ENCODE measurements around the gene TCAP.
"Not testable (repeated sequence)": the region's sequence is repeated elsewhere in the genome, so short reads cannot be mapped to it uniquely, and the experiment has no call there.

The TCAP gene

DNA sequence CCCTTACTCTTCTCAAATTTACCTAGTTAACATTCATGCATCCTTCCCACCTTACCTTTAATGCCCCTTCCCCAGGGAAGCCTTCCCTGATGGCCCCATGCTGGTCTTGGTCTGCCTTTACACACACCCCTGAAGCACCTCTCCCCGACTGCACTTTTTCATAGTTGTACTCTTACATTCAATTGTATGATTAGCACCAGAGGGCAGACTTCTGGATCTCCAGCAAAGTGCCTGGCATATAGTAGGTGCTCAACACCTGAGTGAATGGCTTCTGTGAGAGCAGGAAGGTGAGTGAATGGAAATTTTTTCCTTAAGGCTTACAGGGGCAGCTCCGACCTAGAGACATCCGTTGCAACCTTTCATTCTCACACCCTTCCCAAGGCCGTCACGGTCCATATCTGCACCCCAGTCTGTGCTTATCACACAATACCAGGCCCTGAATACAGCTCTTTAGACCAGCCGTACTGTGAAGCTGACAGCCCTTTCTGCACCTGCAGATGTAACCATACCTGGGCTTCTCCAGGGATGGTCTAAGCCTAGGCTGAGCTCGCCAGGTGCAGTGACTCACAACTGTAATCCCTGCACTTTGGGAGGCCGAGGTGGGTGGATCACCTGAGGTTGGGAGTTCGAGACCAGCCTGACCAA, 18.3 kb downstream of the TCAP start:
- no peak for DNase-seq (ENCODE audit: low spot score)

DNA sequence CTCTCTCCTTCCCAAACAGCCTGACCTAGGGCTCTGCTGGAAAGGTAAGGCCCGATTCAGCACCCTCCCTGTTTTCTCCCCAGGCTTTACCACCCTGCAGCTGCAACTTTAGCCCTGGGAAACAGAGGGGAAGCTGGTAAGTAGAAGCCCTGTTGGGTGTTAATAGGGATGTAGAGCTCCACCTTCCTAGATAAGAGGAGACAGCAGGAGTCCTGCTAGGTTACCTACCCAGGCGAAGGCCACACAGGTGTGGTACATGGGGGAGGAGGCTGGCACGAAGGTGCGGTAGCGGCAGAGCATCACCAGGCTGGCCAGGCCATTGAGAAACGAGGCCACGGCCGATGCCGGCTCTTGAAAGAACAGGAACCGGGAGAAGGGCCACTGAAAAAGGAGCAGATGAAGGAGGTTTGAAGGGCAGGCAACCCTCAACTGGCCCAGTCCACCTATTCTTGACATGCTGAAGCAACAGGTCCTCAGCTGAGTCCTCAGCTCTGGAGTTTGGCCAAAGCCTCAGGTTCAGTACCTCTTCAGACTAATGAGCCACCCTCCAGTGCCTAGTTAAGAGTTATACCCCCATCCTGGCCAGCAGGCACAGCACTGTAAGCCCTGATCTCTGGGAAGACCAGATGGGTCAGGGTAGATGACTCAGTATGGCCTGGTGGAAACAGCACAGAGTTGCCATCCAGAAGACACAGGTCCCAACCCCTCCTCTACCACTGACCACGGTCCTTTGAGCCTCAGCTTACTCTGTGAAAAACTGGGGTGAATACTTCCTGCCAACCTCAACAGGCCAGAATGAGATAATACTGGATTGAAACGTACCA, 19.4 kb downstream of the TCAP start:
- no peak for DNase-seq (ENCODE audit: low spot score)

GRCh38 chr17:39687101-39687545, 22.0 kb downstream of the TCAP start:
- DNase-seq (ENCODE audit: low spot score) = no peak

GRCh38 chr17:39687546-39688474, 22.7 kb downstream of the TCAP start, which contains the start of gene PGAP3:
Gene PGAP3 (minus strand): TSS chr17:39688057. CDS start chr17:39688014, 43 bp downstream.
- DNase-seq (ENCODE audit: low spot score) = peak; percentile 93

- no peak for DNase-seq (ENCODE audit: low spot score)
These were observed 23.3 kb downstream of the TCAP start for GRCh38 chr17:39688475-39688835.

- no peak for DNase-seq (ENCODE audit: low spot score)
These were observed 23.8 kb downstream of the TCAP start for GRCh38 chr17:39688945-39689344.

- no peak for DNase-seq (ENCODE audit: low spot score)
These were observed 29.4 kb downstream of the TCAP start for GRCh38 chr17:39694593-39694992.

DNA sequence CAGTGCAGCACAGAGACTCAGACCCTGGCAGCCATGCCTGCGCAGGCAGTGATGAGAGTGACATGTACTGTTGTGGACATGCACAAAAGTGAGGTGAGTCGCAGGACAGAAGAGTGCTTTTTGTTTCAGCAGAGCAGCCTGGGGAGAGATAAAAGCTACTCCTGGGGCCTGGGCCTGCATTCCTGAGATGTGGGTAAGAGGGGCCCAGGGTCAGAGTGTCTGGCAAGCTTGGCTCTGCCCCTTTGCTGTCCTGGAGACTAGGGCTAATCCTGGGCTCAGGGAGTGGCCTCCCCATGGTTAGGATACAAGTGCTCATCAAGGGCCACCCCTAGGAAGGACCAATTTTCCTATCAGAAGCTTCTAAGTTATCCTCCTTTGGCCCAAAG, 29.9 kb downstream of the TCAP start:
- DNase-seq (ENCODE audit: low spot score) = no peak

GRCh38 chr17:39696731-39697130, 31.6 kb downstream of the TCAP start:
- no peak for DNase-seq (ENCODE audit: low spot score)

DNA sequence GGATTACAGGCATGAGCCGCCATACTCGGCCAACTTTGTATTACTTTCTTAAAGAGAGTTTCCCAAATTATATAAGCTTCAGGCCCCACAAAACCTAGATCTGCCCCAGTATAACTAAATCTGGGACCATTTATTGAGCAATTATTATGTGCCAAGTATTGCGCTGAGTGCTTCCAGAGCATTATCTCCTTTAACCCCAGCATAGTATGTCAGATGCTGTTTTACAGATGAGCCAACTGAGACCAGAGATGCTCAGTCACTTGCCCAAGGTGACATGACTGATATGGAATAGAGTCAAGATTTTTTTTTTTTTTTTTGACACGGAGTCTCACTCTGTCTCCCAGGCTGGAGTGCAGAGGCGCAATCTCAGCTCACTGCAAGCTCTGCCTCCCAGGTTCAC, 32.8 kb downstream of the TCAP start:
- DNase-seq (ENCODE audit: low spot score) = no peak

GRCh38 chr17:39699157-39699817, 34.1 kb downstream of the TCAP start:
- DNase-seq (ENCODE audit: low spot score) = not testable (repeated sequence)

GRCh38 chr17:39699818-39700147, 34.6 kb downstream of the TCAP start, which contains the start of gene ERBB2:
Gene ERBB2 (plus strand): TSS chr17:39700064. CDS start chr17:39700239, 175 bp downstream.
- DNase-seq (ENCODE audit: low spot score) = peak; percentile 85

DNA sequence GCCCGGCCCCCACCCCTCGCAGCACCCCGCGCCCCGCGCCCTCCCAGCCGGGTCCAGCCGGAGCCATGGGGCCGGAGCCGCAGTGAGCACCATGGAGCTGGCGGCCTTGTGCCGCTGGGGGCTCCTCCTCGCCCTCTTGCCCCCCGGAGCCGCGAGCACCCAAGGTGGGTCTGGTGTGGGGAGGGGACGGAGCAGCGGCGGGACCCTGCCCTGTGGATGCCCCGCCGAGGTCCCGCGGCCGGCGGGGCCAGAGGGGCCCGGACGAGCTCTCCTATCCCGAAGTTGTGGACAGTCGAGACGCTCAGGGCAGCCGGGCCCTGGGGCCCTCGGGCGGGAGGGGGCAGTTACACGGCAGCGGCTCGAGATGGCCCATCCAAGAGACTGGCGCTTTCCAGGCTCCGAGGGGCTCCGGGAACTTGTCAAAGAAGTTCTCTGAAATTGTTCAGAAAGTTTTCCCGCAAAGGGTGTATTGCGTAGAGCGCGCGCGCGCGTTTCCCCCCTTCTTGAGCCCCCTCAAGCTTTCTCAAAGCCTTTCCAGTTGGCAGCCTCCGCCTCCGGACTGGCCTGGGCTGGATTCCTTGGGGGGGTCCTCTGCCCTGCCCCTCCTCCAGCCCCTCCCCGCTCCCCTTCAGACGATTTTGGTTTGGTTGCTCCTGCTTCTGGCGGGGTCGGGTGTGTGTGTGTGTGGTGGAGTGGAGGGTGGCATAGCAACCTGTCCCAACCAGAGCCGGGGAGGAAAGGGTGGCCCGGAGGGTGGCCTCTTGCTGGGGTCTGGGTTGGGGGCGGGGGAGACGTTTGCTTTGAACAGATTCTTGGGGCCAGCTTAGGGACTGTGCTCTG, 35.2 kb downstream of the TCAP start:
- DNase-seq (ENCODE audit: low spot score) = peak; percentile 70

- no peak for DNase-seq (ENCODE audit: low spot score)
These were observed 36.0 kb downstream of the TCAP start for GRCh38 chr17:39701012-39701783.

- no peak for DNase-seq (ENCODE audit: low spot score)
These were observed 36.8 kb downstream of the TCAP start for GRCh38 chr17:39701784-39702422.

GRCh38 chr17:39702901-39703893, 38.0 kb downstream of the TCAP start:
- no peak for DNase-seq (ENCODE audit: low spot score)

- no peak for DNase-seq (ENCODE audit: low spot score)
These were observed 38.8 kb downstream of the TCAP start for GRCh38 chr17:39703913-39704312.

DNA sequence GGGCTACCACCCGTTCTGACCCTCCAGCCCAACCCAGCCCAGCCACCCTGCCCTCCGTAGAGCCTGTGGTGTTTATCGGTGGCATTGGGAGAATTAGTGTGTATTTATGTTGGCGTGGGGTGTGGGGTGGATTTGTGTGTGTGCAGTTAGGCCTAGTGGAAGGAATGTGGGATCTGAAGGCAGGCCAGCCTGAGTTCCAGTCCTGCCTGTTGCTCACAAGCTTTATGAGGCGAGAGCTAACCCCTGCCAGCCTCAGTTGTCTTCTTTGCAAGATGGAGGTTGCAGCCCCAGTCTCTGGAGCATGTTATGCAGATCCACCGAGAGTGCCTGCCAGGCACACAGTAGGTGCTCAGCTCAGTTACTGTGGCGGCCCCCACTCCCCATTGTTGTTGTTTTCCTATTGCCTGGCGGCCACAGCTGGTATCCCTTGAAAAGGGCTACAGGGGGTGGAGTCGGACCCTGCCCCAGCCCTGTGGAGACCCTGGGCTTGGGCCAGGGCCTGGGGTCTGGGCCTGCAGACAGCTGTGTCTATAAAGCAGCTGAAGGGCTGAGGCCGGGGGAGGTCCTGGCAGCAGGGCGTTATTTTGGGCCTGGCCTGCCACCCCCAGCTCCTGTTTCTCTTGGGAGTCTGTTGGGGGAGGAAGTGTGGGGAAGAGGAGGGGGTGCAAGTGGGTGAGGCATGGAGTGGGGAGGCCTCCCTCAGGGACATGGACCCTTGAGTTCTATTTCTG, 39.8 kb downstream of the TCAP start:
- DNase-seq (ENCODE audit: low spot score) = peak; percentile 83
